ENCODE results near the gene UGT1A5.

The UGT1A5 gene

DNA sequence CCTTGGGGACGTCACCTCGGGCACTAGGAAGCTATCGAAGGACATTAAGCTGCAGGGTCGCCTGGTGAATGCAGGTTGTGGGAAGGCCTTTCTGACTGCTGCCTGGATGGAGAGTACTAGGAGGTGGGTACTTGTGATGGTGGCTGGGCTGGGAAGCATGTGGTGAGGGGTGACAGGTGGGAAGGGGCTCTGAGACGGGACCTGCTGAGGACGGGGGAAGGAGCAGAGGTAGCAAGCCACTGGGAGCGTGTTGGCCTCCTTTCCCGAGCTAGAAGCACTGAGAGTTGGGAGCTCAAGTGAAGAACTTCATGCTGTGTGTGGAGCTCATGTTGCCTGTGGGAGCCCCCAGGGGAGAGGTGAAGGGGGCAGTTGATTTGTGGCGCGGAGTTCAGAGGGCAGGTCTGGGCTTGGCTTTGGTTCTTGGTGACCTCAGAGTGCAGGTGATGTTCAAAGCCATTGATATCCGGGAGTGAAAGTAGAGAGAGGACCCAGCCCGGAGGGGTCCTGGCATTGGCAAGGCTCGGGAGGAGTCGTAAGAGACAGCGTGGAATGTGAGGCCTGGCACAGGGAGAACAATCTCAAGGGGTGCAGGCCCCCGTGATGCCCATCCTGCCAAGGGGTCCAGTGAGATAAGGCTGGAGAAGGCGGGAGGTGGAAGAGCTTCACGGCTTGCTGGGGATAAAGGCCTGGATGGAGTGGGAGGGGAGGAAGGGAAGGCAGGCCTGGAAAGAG, 78.6 kb downstream of the UGT1A5 start:
- no peak for DNase-seq

DNA sequence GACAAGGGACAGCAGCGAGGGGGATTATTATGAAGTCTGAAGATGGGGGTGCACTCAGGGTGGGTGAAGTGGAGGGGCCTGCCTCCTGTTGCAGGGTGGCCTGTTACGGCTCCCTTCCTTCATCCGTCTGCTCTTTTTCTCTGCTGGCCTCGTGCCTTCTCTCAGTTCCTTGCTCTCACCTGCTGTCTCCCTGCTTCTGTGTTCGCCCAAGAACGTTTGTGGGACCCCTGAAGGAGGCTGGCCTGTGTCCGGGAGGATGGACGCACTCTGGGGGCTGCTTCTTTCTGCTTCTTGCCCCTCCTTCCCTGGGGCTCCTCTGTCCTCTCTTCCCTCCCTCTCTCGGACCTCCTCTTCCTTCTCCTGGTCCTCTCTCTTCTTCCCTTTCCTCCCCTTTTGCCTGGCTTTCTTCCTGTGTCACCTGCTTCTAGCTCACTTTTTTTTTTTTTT, 79.2 kb downstream of the UGT1A5 start:
- DNase-seq: no peak

GRCh38 chr2:233792720-233793119, 80.0 kb downstream of the UGT1A5 start:
- DNase-seq: no peak

DNA sequence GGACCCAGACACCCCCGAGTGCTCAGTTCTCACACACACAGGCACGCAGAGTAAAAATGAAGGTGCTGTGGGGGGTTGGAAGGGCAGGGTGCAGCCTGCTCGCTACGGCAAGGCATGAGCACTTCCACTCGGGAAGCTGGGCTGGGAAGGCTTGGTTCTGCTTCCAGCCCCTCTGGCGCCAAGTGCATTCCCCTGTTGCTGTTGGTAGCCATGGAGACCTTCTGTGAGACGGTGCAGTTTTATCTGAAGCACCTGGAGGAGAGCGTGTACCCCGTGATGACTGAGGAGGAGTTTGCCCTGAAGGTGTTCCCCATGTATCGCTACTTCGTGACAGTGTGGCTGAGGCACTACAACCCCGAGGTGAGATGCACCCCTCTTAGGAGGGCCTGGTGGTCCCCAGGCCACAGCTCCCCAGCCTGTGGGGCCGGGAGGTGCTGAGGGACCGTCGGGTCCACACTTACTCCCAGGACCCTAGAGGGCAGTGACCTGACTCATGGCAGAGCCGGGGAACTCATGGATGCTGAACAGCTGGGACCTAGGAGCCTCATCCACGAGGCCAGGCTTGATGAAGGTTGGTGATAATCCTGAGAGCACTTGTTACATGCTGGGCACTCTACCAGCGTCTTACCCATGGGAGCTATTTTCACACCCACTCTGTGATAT, 80.9 kb downstream of the UGT1A5 start:
- no peak for DNase-seq

GRCh38 chr2:233794128-233794658, 81.5 kb downstream of the UGT1A5 start:
- DNase-seq: no peak

DNA sequence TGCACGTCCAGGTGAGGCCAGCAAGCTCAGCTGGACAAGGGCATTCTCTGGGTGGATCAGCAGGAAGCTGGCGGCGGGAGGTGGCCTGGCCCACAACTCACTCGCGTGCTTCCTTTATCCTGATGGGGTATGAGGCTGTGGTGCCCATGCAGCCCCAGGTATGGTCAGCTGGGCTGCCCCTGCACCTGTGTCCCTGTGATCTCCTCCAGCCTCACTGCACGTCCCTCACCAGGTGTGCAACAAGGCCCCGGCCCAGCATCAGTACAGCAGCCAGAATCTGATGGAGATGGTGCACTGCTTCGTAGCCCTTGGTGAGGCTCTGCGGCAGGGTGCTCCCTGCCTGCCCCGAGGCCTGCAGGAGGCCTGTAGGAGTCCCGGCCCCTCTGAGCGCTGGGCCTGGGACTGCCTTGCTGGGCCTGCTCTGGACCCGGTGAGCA, 83.0 kb downstream of the UGT1A5 start:
- no peak for DNase-seq

DNA sequence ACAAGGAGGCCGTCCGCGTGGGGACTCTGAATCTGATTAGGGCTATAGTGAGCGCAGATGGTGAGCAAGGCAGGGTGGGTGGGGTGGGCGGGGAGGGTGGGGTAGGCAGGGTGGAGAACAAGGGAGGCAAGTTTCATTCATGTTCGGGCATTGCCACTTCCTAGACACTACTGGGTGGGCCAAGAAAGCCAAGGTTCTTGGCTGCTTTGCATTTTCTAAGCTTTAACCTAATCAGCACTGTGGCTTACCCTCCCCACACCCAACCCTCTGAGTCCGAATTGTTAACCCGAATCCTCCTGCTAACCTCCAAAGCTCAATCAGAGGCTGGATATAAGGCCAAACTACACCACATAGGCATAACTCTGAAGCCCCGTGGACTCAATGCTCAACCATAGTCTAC, 83.5 kb downstream of the UGT1A5 start:
- DNase-seq: no peak

DNA sequence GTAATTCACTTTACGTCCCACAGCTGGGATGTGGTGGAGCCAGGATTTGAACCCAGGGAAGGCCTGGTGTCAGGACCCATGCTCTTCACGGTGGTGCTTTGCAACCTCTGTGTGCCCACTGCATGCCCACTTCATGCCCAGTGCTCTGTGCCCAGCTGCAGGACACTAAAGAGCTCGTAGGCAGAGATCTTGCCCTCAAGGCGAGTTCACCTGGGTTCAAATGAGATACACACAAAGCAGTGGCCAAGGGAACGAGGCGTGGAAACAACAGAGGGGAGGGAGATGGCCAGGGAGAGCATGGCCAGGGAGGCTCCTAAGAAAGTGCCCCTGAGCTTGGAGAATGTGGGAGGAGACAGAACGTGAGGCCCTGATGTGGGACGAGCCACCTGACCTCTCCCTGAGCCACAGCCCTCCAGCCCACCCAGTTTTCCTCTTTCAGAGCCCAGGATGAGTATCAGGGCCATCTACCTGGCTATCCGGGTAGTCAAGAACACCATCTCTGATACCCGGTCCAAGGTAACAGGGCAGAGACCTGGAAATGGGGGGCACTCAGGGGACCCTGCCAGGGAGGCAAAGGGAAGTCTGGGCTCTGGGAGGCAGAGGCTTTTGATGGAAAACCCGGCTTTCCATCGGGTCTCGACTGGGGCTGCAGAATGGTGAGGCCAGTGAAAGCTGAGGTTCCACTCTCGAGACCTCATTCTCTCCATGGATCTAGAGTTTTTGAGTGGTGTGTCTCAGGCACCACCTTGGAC, 85.8 kb downstream of the UGT1A5 start:
- DNase-seq: no peak

DNA sequence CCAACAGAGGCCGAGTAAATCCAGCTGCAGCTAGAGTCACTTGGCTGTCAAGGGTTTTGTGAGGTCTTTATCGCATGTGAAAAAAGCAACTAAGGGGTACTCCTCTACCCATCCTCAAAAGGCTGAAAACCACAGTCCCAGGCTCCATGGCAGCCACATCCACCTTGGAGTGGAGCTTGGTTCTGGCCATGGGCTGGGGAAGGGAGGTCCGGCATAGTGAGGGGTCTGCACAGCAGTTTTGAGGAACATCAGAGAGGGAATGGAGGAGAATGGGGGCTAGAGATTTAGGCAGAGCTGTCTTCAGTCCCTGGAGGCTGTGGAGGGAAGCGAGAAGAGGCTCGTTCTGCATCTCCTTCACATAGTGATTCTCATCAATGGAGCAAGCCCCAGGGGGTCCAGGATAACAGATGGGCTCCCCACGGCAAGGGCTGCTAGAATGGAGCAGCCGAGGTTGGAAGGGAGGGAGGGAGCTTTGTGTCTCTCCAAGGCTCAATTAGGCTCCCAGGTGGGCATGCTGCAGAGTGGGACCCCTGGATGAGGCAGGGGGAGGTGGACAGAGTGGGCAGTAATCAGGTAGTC, 86.5 kb downstream of the UGT1A5 start:
- DNase-seq: no peak

DNA sequence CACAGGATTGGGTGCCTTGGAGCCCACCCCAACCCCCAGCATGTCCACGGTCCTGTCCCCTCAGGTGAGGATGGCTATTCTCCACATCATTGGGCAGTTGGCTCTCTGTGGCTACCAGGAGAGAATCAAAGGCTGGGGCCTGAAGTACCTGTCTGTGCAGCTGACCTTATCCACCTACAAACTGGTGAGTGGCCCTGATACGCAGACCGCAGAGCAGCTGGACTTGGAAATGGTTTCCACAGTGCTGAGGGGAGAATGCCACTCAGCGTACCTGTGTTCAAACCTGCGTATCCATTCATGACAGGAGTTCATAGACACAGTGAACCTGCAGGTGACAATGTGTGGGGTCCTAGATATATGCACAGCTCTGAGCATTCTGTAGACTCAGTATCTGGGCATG, 87.0 kb downstream of the UGT1A5 start:
- DNase-seq: no peak

- DNase-seq: no peak
Measured at GRCh38 chr2:233800208-233800607, 87.5 kb downstream of the UGT1A5 start.

- no peak for DNase-seq
Measured at GRCh38 chr2:233801357-233802131, 88.8 kb downstream of the UGT1A5 start.

DNA sequence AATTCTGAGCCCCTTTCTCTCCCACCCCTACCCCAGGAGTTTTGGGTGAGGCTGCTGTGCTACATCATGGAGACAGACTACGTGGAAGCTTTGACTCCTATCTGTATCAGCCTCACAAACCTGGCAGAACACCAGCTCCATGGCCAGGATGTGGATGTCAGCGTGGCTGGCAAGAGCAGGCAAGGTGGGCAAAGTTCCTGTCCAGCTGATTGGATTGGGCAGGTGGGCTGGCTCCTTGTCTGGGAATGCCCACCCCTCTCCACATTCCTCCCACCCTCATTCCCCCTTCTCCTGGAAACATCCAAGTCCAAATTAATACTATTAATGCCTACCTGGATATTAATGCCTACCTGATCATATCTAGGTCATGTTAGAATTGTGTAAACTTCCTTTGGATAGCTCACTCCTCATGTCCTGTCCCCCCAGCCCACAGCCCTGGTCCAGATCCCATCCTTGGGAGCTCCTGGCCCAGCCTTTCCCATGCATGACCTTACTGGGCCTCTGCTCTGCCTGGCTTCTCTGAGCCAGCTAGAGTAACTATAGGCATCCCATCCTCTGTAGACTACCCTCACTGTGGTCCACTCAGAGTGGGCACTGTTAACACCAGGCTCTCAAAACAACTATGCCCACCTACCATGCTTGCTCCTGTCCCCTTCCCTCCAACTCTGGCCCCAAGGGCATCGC, 89.6 kb downstream of the UGT1A5 start:
- no peak for DNase-seq

DNA sequence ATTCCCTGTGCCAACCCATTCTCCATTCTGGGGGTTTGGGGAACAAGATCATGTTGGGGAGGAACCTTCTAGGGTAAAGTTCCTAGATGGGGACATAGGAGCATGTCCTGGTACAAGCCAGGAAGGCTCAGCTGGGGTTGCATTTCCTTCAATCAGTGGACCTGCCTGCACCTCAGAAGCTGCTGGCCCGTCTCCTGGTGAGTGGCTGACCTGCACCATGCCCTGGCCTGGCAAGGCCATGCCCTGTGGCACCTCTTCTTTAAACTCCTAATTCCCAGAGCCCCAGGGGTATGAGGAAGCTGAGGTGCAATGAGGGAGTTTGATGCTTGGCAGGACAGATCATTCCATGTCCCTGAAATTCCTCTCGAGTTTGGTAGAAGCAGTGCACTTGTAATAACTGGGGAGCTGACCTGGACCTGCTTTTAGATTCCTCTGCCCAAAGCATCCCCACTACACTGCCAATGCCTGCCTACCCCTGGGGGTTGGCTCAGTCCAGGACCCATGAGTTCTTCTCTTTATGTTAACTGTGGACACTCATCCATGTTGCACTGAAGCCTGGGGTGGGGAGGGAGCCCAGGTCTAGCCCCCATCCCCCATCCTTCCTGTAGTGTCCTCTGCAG, 90.7 kb downstream of the UGT1A5 start:
- no peak for DNase-seq

- DNase-seq: no peak
Measured at GRCh38 chr2:233803994-233804393, 91.3 kb downstream of the UGT1A5 start.

- DNase-seq: no peak
Measured at GRCh38 chr2:233807215-233807865, 94.6 kb downstream of the UGT1A5 start.

DNA sequence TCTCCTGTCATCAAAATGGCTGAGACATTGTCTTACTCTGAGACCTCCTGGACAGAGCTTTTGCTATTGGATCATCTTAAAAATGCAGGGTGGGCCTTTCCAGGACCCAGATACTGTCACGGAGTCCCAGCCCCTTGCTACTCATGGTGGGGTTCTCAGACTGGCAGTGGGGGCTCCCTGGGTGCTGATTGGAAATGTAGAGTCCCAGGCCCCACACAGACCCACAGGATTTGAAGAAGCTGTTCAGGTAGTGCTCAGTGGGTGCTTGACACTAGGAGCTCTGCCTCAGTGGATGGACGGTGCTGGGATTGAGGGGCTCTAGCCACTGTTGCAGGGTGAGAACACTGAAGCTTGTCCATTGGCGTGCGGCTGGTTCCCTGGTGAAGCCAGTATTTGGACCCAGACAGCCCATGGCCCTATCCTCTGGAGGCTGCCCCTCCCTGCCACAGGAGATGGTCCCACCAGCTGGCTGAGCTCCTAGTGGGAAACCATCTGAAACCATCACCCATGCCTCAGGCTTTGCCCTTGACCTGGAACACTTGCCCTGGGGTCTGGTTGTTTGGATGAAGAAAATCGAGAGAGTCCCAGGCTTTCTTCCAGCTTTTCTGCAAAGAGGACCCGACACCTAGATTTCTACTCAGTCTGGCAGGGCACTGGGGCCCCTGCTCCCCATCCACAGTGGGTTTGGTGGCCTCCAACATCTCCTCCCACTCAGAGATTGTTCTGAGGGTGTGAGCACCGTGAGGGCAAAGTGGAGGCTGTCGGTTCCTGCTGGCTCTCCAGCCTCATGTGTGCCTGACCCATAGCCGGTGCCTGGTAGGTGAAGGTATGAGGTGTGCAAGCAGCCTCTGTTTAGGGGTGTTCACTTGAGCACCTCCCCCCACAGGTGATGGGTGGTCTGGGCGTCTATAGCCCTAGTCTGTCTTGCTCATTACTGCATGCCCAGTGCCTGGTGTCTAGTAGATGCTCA, 95.5 kb downstream of the UGT1A5 start:
- DNase-seq: no peak

GRCh38 chr2:233810385-233810784, 97.7 kb downstream of the UGT1A5 start:
- DNase-seq: no peak

GRCh38 chr2:233811087-233811486, 98.4 kb downstream of the UGT1A5 start:
- DNase-seq: no peak
